ENCODE data around the gene PLAAT2. TPM values are rescaled to one million over a fixed set of nuclear protein-coding genes. Genes with fewer than 3 reads are reported as not detected.
"Not testable (repeated sequence)": the region's sequence is repeated elsewhere in the genome, so short reads cannot be mapped to it uniquely, and the experiment has no call there.

PLAAT2 gene
- total RNA-seq, 6 donors from 2014 or later = 1.9 to 10.5 (median 5.5) TPM

DNA sequence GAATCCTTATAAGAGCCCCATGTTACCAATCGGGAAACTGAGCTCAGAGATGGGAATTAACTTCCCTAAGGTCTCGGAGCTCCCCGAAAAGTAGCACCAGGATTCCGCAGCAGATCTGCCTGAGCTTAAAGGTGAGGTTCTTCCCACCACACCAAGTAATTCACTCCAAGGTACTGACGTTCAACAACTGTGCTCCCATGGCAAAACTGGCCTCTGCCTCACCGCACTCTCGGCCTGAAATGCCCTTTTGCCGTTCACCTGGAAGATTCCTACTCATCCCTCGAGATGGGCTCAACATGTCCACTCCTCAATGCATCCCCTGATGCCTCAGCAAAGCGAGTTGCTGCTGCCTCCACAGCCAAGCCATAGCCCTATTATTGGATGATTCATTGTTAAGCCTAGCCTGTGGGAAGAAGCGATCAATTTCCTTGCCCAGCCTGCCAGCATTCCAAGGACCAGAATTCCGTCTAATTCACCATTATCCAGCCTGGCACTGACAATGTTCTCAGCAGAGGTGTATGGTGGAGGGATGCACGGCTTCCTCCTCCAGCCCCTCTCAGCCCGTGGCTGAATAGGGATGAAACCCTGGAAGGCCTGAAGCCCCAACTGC, 46.9 kb upstream of the PLAAT2 start:
- no peaks in the 10 kb centered on the region for H3K27me3 ChIP-seq
- WGBS, 2 donors = 93 to 94% methylated on average over 14 of the region's 14 CpGs

DNA sequence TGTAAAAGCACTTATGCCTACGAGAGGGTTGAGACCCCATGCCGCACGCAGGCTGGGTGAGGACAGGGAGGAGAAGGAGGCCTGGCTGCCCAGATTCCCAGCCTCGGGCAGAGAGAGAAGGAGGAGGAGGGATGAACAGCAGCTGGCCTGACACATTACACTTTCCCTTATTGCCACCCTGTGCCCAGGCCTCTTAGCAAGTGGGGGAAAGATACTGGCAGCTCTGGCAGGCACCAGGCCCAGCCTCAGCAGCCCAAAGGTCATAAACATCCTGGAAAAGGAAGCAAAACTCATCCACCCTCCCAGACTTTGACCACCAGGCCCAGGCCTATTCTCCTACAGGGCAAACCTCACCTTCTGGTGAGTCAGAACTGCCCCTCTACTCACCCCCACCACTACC, 46.4 kb upstream of the PLAAT2 start:
- DNase-seq = peak in 1 of 2 donors; percentile 26
- H3K36me3 ChIP-seq = no peaks in the 10 kb centered on the region
- no peaks in the 10 kb centered on the region for H3K27me3 ChIP-seq
- peak overlapping the region in 3 of 4 donors; percentile 38 to 61 (median 49) for H3K27ac ChIP-seq
- H3K4me1 ChIP-seq = peaks cover 26 to 42% (median 35%) of the 10 kb centered on the region in 4 donors
- no peak for TF ChIP-seq POLR2A (IDR thresholded peaks at IDR 0.05)
- no peak for TF ChIP-seq EP300 (IDR thresholded peaks at IDR 0.05)
- TF ChIP-seq POLR2AphosphoS5 (IDR thresholded peaks at IDR 0.05) = no peak
- TF ChIP-seq, protein P1, sequence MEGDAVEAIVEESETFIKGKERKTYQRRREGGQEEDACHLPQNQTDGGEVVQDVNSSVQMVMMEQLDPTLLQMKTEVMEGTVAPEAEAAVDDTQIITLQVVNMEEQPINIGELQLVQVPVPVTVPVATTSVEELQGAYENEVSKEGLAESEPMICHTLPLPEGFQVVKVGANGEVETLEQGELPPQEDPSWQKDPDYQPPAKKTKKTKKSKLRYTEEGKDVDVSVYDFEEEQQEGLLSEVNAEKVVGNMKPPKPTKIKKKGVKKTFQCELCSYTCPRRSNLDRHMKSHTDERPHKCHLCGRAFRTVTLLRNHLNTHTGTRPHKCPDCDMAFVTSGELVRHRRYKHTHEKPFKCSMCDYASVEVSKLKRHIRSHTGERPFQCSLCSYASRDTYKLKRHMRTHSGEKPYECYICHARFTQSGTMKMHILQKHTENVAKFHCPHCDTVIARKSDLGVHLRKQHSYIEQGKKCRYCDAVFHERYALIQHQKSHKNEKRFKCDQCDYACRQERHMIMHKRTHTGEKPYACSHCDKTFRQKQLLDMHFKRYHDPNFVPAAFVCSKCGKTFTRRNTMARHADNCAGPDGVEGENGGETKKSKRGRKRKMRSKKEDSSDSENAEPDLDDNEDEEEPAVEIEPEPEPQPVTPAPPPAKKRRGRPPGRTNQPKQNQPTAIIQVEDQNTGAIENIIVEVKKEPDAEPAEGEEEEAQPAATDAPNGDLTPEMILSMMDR (IDR thresholded peaks at IDR 0.05) = no peak
- no peak overlapping the region for H3K4me3 ChIP-seq
- no peaks in the 10 kb centered on the region for H3K9me3 ChIP-seq
- ATAC-seq (ENCODE audit: low FRiP score in 2 of 2) = no peak
- 40 to 58% methylated on average over 4 of the region's 4 CpGs for WGBS, 2 donors

More for the DNA sequence above, 46.9 kb upstream of the PLAAT2 start:
- TF ChIP-seq EP300 (IDR thresholded peaks at IDR 0.05) = no peak
- H3K36me3 ChIP-seq = no peaks in the 10 kb centered on the region
- H3K4me1 ChIP-seq = peaks cover 26 to 42% (median 35%) of the 10 kb centered on the region in 4 donors
- ATAC-seq (ENCODE audit: low FRiP score in 2 of 2) (no peak), DNase-seq (peak in 1 of 2 donors; percentile 12)
- H3K27ac ChIP-seq = peak overlapping the region in 3 of 4 donors; percentile 38 to 61 (median 49)
- no peak overlapping the region for H3K4me3 ChIP-seq
- no peaks in the 10 kb centered on the region for H3K9me3 ChIP-seq

DNA sequence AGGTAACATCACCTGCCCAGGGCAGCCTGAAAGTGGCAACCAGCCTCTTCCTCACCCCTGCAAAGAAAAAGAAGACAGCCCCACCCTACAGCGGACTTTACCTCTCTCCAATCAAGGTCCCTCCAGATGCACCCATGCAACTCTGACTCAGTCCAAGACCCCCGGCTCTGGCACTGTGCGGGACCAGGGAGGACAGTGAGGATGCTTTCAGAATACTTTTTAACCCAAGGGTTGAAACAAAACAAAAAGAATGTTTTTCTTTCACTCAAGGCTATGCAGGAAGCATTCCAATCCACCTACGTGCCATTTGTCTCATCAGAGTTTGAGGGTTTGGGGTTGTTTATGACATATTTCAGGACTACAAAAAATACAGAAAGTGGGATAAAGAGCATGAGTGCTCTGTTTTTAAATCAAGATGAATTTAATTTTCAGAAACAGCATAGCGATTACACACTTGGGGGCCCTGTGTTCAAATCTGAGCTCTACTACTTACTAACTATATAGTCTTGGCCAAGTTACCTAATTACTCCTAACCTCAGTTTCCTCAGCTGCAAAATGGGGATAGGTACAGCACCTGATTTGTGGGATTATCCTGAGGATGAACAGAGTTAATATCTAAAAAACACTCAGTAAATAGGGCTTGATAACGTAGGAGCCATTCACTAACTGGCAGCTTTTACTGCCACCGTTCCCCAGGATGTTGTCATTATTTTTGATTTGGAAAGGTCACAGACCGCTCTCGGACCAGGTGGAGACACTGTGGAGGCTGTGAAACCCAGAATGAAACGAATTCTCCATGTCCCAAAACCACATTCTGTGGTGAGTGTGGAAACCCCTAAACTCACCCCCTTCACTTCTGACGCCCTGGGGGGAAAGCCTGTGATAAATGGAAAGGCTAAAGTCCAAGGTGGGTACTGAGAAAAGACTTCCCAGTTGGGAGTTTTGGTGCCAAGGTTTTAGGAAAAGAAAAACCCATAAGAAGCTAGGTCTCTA, 45.5 kb upstream of the PLAAT2 start:
- 80 to 83% methylated on average over 11 of the region's 11 CpGs for WGBS, 2 donors
- H3K4me1 ChIP-seq = peaks cover 26 to 42% (median 35%) of the 10 kb centered on the region in 4 donors
- ATAC-seq (ENCODE audit: low FRiP score in 2 of 2) (no peak), DNase-seq (no peak)
- no peaks in the 10 kb centered on the region for H3K36me3 ChIP-seq
- peak overlapping the region in 2 of 4 donors; percentile 38 to 61 for H3K27ac ChIP-seq
- no peaks in the 10 kb centered on the region for H3K27me3 ChIP-seq
- H3K4me3 ChIP-seq = no peak overlapping the region
- H3K9me3 ChIP-seq = no peaks in the 10 kb centered on the region
- no peak for TF ChIP-seq POLR2AphosphoS5 (IDR thresholded peaks at IDR 0.05)
- no peak for TF ChIP-seq POLR2A (IDR thresholded peaks at IDR 0.05)

DNA sequence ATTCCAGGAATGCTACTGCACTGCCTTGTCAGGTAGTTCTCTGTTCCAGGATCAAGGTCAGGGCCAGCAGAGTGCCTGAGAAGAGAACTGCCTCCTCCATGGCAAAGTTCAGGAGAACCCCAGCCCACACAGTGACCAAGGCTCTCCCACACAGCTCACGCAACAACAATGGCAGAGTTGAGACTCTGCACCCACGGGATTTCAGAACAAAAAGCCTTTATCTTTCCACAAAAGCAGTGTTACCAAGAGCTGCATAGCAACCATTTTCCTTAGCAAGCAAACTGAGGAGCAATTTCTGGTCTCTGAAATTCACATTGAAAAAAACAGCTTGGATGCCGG, 40.0 kb upstream of the PLAAT2 start:
- TF ChIP-seq POLR2AphosphoS5 (IDR thresholded peaks at IDR 0.05) (no peak), EP300 (IDR thresholded peaks at IDR 0.05) (no peak), POLR2A (IDR thresholded peaks at IDR 0.05) (no peak)
- TF ChIP-seq, protein P1 (IDR thresholded peaks at IDR 0.05) = no peak
- H3K4me1 ChIP-seq = peaks cover 0 to 5% (median 0%) of the 10 kb centered on the region in 4 donors
- no peak for ATAC-seq (ENCODE audit: low FRiP score in 2 of 2)

DNA sequence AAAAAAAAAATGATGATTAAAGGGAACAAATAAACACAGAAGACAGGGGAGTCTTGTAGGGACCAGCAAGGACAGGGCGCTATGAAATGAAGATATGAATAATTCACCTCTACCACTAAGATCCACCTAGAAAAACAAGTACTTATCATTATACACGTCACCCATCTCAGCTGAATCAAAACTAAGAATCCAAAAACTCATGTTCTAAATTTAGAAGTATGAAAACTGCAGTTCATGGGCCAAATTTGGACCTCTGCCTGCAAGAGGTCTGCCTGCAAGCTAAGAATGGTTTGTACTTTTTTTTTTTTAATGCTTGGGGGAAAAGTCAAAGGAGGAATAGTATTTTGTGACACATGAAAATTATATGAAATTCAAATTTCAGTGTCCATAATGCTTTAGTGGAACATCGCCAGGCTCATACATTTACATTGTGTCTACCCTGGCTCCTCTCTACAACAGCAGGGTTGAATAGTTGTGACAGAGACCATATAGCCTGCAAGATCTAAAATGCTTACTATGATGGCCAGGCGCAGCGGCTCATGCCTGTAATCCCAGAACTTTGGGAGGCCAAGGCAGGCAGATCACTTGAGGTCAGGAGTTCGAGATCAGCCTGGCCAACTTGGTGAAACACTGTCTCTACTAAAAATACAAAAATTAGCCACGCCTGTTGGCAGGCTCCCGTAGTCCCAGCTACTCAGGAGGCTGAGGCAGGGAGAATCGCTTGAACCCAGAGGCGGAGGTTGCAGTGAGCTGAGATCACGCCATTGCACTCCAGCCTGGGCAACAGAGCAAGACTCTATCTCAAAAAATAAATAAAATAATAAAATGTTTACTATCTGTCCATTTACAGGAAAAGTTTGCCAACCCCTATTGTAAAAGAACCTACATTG, 39.4 kb upstream of the PLAAT2 start:
- H3K4me3 ChIP-seq; H3K9me3 ChIP-seq; ATAC-seq (ENCODE audit: low FRiP score in 2 of 2); H3K27me3 ChIP-seq; H3K36me3 ChIP-seq; H3K4me1 ChIP-seq; DNase-seq; H3K27ac ChIP-seq: not testable (repeated sequence)
- 90 to 92% methylated on average over 11 of the region's 11 CpGs for WGBS, 2 donors

More for the DNA sequence above, 40.0 kb upstream of the PLAAT2 start:
- Histone ChIP-seq H3K4me3 (no peak overlapping the region), H3K36me3 (peaks cover 0 to under 1% (median 0%) of the 10 kb centered on the region in 4 donors), H3K27me3 (no peaks in the 10 kb centered on the region), H3K9me3 (no peaks in the 10 kb centered on the region), H3K27ac (no peak overlapping the region)
- no peak for DNase-seq
- 82% methylated on average over 3 of the region's 3 CpGs for WGBS, 2 donors

Data from upper lobe of left lung (tissue), 6 donors.